Panc1 (cell line): Measurements from ENCODE around the gene OR6C4.

Experiments
- CTCF ChIP-seq: fragments of 450-650 bp; IDR thresholded peaks from 2 replicates; pipeline ENCODE4 v1.5.1; 2017; ENCODE audit warnings: mild to moderate bottlenecking
- POLR2AphosphoS5 ChIP-seq: IDR thresholded peaks from 2 replicates; pipeline ENCODE4 v1.6.1; 2012; ENCODE audit warnings: mild to moderate bottlenecking, low read depth, low read length, moderate library complexity
- REST ChIP-seq, 2 experiments: IDR thresholded peaks; 2 replicates each; pipeline ENCODE4 v1.6.1; 2011 to 2012; ENCODE audit warnings: low read depth in 2 of 2, control low read depth in 1 of 2, low read length in 1 of 2, mild to moderate bottlenecking in 1 of 2, moderate library complexity in 1 of 2; ENCODE audit not compliant: insufficient read depth in 1 of 2

GRCh38 chr12:55499810-55500252, 49.6 kb upstream of the OR6C4 start:
- TF ChIP-seq CTCF (no peak), REST (IDR thresholded peaks at IDR 0.05; ENCODE audit: insufficient read depth in 1 of 2, low read depth in 2 of 2, low read length in 1 of 2) (no peak), POLR2AphosphoS5 (no peak)
